Astrocyte (in vitro differentiated cells and primary cell): Measurements from ENCODE around the gene AUTS2. TPM values are rescaled to one million over a fixed set of nuclear protein-coding genes. Genes with fewer than 3 reads are reported as not detected.

Experiments
- DNase-seq: peaks from one replicate; pipeline ENCODE4 v3.0.0-alpha.2; 2010; ENCODE audit warnings: low read depth
- FAIRE-seq: peaks from 2 replicates; lab custom pipeline; 2011; peaks lifted over from hg19 to GRCh38; lab: Jason Lieb, UNC
- H2AFZ ChIP-seq: 2 replicates; pipeline ENCODE4 v1.6.0; 2012; ENCODE audit warnings: low read depth, low read length, inconsistent platforms
- H3K27ac ChIP-seq: 2 replicates; pipeline ENCODE4 v1.5.1; 2011; ENCODE audit warnings: low read depth, low read length, inconsistent platforms
- H3K27me3 ChIP-seq: 2 replicates; pipeline ENCODE4 v1.6.0; 2011; ENCODE audit warnings: low read length, inconsistent platforms; ENCODE audit not compliant: insufficient read depth
- H3K36me3 ChIP-seq: 2 replicates; pipeline ENCODE4 v1.5.1; 2011; ENCODE audit warnings: low read length, inconsistent platforms; ENCODE audit not compliant: insufficient read depth
- H3K4me1 ChIP-seq: 2 replicates; pipeline ENCODE4 v1.5.1; 2011; ENCODE audit warnings: low read length, inconsistent platforms; ENCODE audit not compliant: insufficient read depth
- H3K4me2 ChIP-seq: 2 replicates; pipeline ENCODE4 v1.6.0; 2012; ENCODE audit warnings: low read length, inconsistent platforms
- H3K4me3 ChIP-seq: 2 replicates; pipeline ENCODE4 v1.5.1; 2011; ENCODE audit warnings: low read depth, mild to moderate bottlenecking, low read length, inconsistent platforms; ENCODE audit not compliant: insufficient read depth
- H3K79me2 ChIP-seq: 2 replicates; pipeline ENCODE4 v1.6.0; 2012; ENCODE audit warnings: mild to moderate bottlenecking, low read length, inconsistent platforms; ENCODE audit not compliant: insufficient read depth
- H3K9ac ChIP-seq: 2 replicates; pipeline ENCODE4 v1.6.0; 2012; ENCODE audit warnings: mild to moderate bottlenecking, low read length, inconsistent platforms
- H3K9me3 ChIP-seq: 2 replicates; pipeline ENCODE4 v1.5.1; 2012; ENCODE audit warnings: low read depth, mild to moderate bottlenecking, low read length, inconsistent platforms; ENCODE audit not compliant: insufficient read depth
- H4K20me1 ChIP-seq: 2 replicates; pipeline ENCODE4 v1.6.0; 2012; ENCODE audit warnings: low read length, inconsistent platforms; ENCODE audit not compliant: insufficient read depth
- H3K27ac Mint-ChIP-seq: one replicate; pipeline ENCODE4 v1.8.0; 2021; ENCODE audit warnings: mild to moderate bottlenecking, mixed read lengths; ENCODE audit not compliant: unreplicated experiment
- H3K27me3 Mint-ChIP-seq: one replicate; pipeline ENCODE4 v1.8.0; 2021; ENCODE audit warnings: low read depth, mixed read lengths; ENCODE audit not compliant: unreplicated experiment
- H3K36me3 Mint-ChIP-seq: one replicate; pipeline ENCODE4 v1.8.0; 2021; ENCODE audit warnings: low read depth, mixed read lengths; ENCODE audit not compliant: unreplicated experiment
- H3K4me1 Mint-ChIP-seq: one replicate; pipeline ENCODE4 v1.8.0; 2021; ENCODE audit warnings: low read depth, mixed read lengths; ENCODE audit not compliant: unreplicated experiment
- H3K4me3 Mint-ChIP-seq: one replicate; pipeline ENCODE4 v1.8.0; 2021; ENCODE audit warnings: mild to moderate bottlenecking, moderate library complexity, mixed read lengths; ENCODE audit not compliant: unreplicated experiment
- H3K9me3 Mint-ChIP-seq: one replicate; pipeline ENCODE4 v1.8.0; 2021; ENCODE audit warnings: mild to moderate bottlenecking, mixed read lengths; ENCODE audit not compliant: unreplicated experiment
- CTCF ChIP-seq: IDR thresholded peaks from 2 replicates; pipeline ENCODE4 v1.5.1; 2011; ENCODE audit warnings: low read depth, mild to moderate bottlenecking, inconsistent platforms, low read length, moderate library complexity; ENCODE audit not compliant: insufficient read depth
- EZH2 ChIP-seq: IDR thresholded peaks from 2 replicates; pipeline ENCODE4 v1.6.1; 2012; ENCODE audit warnings: mild to moderate bottlenecking, low read length, inconsistent platforms; ENCODE audit not compliant: insufficient read depth
- total RNA-seq: library from RNA; stranded (reverse); gene quantifications from 2 replicates; pipeline ENCODE4 v1.2.1, GENCODE V29; 2021

AUTS2 gene
- total RNA-seq, 1 donor from 2014 or later, result 73.2 TPM

- no peaks in the 10 kb centered on the region for H3K9me3 Mint-ChIP-seq
- no peak overlapping the region for H3K4me2 ChIP-seq
- no peaks in the 10 kb centered on the region for H3K9me3 ChIP-seq
- H3K4me1 Mint-ChIP-seq, result peaks cover 8% of the 10 kb centered on the region
- no peak overlapping the region for H3K4me3 ChIP-seq
- no peak overlapping the region for H3K4me3 Mint-ChIP-seq
- TF ChIP-seq CTCF (no peak), EZH2 (no peak)
- H3K27me3 ChIP-seq, result no peaks in the 10 kb centered on the region
- FAIRE-seq (no peak), DNase-seq (no peak)
- H3K36me3 ChIP-seq, result no peaks in the 10 kb centered on the region
- no peak overlapping the region for H3K27ac ChIP-seq
- no peak overlapping the region for H3K9ac ChIP-seq
- no peaks in the 10 kb centered on the region for H3K79me2 ChIP-seq
- no peak overlapping the region for H2AFZ ChIP-seq
- no peak overlapping the region for H3K27ac Mint-ChIP-seq
- no peaks in the 10 kb centered on the region for H3K27me3 Mint-ChIP-seq
- no peaks in the 10 kb centered on the region for H3K36me3 Mint-ChIP-seq
- no peaks in the 10 kb centered on the region for H4K20me1 ChIP-seq
- no peaks in the 10 kb centered on the region for H3K4me1 ChIP-seq
These were observed 838.6 kb downstream of the AUTS2 start for GRCh38 chr7:70436790-70437350.

- TF ChIP-seq CTCF, result no peak
- no peak for TF ChIP-seq EZH2
- Histone ChIP-seq H3K27ac (no peak overlapping the region), H2AFZ (no peak overlapping the region), H3K9ac (no peak overlapping the region), H3K79me2 (no peaks in the 10 kb centered on the region), H3K4me3 (no peak overlapping the region), H3K4me1 (no peaks in the 10 kb centered on the region), H3K9me3 (no peaks in the 10 kb centered on the region), H3K36me3 (no peaks in the 10 kb centered on the region), H3K27me3 (no peaks in the 10 kb centered on the region), H3K4me2 (no peak overlapping the region), H4K20me1 (no peaks in the 10 kb centered on the region)
- FAIRE-seq (no peak), DNase-seq (no peak)
- H3K4me1 Mint-ChIP-seq, result peaks cover 8% of the 10 kb centered on the region
- H3K4me3 Mint-ChIP-seq, result no peak overlapping the region
- H3K27me3 Mint-ChIP-seq, result no peaks in the 10 kb centered on the region
- H3K27ac Mint-ChIP-seq, result no peak overlapping the region
- no peaks in the 10 kb centered on the region for H3K9me3 Mint-ChIP-seq
- peaks cover 3% of the 10 kb centered on the region for H3K36me3 Mint-ChIP-seq
These were observed 841.4 kb downstream of the AUTS2 start for GRCh38 chr7:70439651-70440050.

- Histone ChIP-seq H2AFZ (no peak overlapping the region), H4K20me1 (no peaks in the 10 kb centered on the region), H3K4me3 (no peak overlapping the region), H3K27me3 (no peaks in the 10 kb centered on the region), H3K79me2 (no peaks in the 10 kb centered on the region), H3K9ac (no peak overlapping the region), H3K36me3 (no peaks in the 10 kb centered on the region), H3K4me1 (no peaks in the 10 kb centered on the region), H3K27ac (no peak overlapping the region), H3K4me2 (no peak overlapping the region), H3K9me3 (no peaks in the 10 kb centered on the region)
- H3K36me3 Mint-ChIP-seq, result peaks cover 8% of the 10 kb centered on the region
- FAIRE-seq (no peak), DNase-seq (no peak)
- no peaks in the 10 kb centered on the region for H3K9me3 Mint-ChIP-seq
- no peak for TF ChIP-seq CTCF
- no peak for TF ChIP-seq EZH2
- H3K27me3 Mint-ChIP-seq, result no peaks in the 10 kb centered on the region
- H3K4me3 Mint-ChIP-seq, result no peak overlapping the region
- no peak overlapping the region for H3K27ac Mint-ChIP-seq
- H3K4me1 Mint-ChIP-seq, result peaks cover 10% of the 10 kb centered on the region
These were observed 848.3 kb downstream of the AUTS2 start for GRCh38 chr7:70446448-70447143.
